PC-3 (cell line): ENCODE data around the gene CMTM1. TPM values are rescaled to one million over a fixed set of nuclear protein-coding genes. Genes with fewer than 3 reads are reported as not detected.

Source experiments
- ATAC-seq: fragments of 200-7000 bp; cut with Tn5 transposase; 2 replicates; pipeline ENCODE4 v1.9.1; 2020; ENCODE audit warnings: mild to moderate bottlenecking, moderate library complexity
- BruUV-seq: library from RNA; stranded (reverse); fragments of 400-500 nt; replicated peaks from 2 replicates; lab custom pipeline; 2021; lab: Mats Ljungman, UMichigan
- CTCF ChIA-PET: fragments of 300-600 bp; sonication (Branson Sonifier 250); formaldehyde crosslinking; loops from one replicate; lab custom pipeline; 2022; ENCODE audit warnings: antibody characterized with exemption; lab: Charles Lee
- POLR2A ChIA-PET: fragments of 300-600 bp; sonication (Branson Sonifier 250); formaldehyde crosslinking; loops from one replicate; lab custom pipeline; 2022; ENCODE audit warnings: antibody characterized with exemption; ENCODE audit not compliant: unreplicated experiment; lab: Charles Lee
- DNase-seq: peaks from one replicate; pipeline ENCODE4 v3.0.0-alpha.2; 2015
- H2AFZ ChIP-seq: fragments of 300-600 bp; sonication (generic); 2 replicates; pipeline ENCODE4 v1.6.0; 2016; ENCODE audit warnings: antibody characterized with exemption, low read length
- H3F3A ChIP-seq: fragments of 300-600 bp; sonication (generic); one replicate; pipeline ENCODE4 v1.6.0; 2017; ENCODE audit warnings: antibody characterized with exemption, low read length, control low read depth, mild to moderate bottlenecking; ENCODE audit not compliant: unreplicated experiment
- H3K27ac ChIP-seq: fragments of 300-600 bp; sonication (generic); 2 replicates; pipeline ENCODE4 v1.5.1; 2016; ENCODE audit warnings: mild to moderate bottlenecking, low read length
- H3K27me3 ChIP-seq: fragments of 300-600 bp; sonication (generic); 2 replicates; pipeline ENCODE4 v1.6.1; 2016; ENCODE audit warnings: low read length, mixed read lengths
- H3K36me3 ChIP-seq: fragments of 300-600 bp; sonication (generic); 2 replicates; pipeline ENCODE4 v1.6.1; 2016; ENCODE audit warnings: low read depth, mixed run types, low read length, mixed read lengths
- H3K4me1 ChIP-seq: fragments of 300-600 bp; sonication (generic); 2 replicates; pipeline ENCODE4 v1.5.1; 2016; ENCODE audit warnings: low read length; ENCODE audit not compliant: insufficient read depth
- H3K4me2 ChIP-seq: fragments of 300-600 bp; sonication (generic); 2 replicates; pipeline ENCODE4 v1.6.0; 2016; ENCODE audit warnings: low read length
- H3K4me3 ChIP-seq: fragments of 300-600 bp; sonication (generic); 2 replicates; pipeline ENCODE4 v1.5.1; 2016; ENCODE audit warnings: mild to moderate bottlenecking, low read length, mixed read lengths
- H3K79me2 ChIP-seq: fragments of 300-600 bp; sonication (generic); 2 replicates; pipeline ENCODE4 v1.6.1; 2017; ENCODE audit warnings: low read length, mixed read lengths
- H3K9ac ChIP-seq: fragments of 300-600 bp; sonication (generic); 2 replicates; pipeline ENCODE4 v1.6.0; 2016; ENCODE audit warnings: mild to moderate bottlenecking, low read length
- H3K9me2 ChIP-seq: fragments of 300-600 bp; sonication (generic); replicated peaks from 2 replicates; pipeline ENCODE4 v1.6.1; 2016; ENCODE audit warnings: mixed run types, low read length, mixed read lengths
- H3K9me3 ChIP-seq: fragments of 300-600 bp; sonication (generic); 2 replicates; pipeline ENCODE4 v1.6.1; 2016; ENCODE audit warnings: low read length, mixed read lengths
- H4K20me1 ChIP-seq: fragments of 300-600 bp; sonication (generic); 2 replicates; pipeline ENCODE4 v1.6.1; 2016; ENCODE audit warnings: low read length, mixed read lengths
- CTCF ChIP-seq: fragments of 300-600 bp; sonication (generic); conservative IDR thresholded peaks from 2 replicates; pipeline ENCODE4 v1.5.1; 2017; ENCODE audit warnings: antibody characterized with exemption, low read depth, mild to moderate bottlenecking, low read length
- EZH2 ChIP-seq: fragments of 300-600 bp; sonication (generic); IDR thresholded peaks from one replicate; pipeline ENCODE4 v1.6.1; 2017; ENCODE audit warnings: antibody characterized with exemption, mild to moderate bottlenecking, low read length; ENCODE audit not compliant: unreplicated experiment
- EZH2phosphoT487 ChIP-seq: fragments of 300-600 bp; sonication (generic); IDR thresholded peaks from 2 replicates; pipeline ENCODE4 v1.6.1; 2018; ENCODE audit warnings: mild to moderate bottlenecking, antibody characterized with exemption, low read length, borderline replicate concordance
- intact Hi-C: fragments of 100-400 bp; cut with micrococcal nuclease; formaldehyde crosslinking; loops from 2 replicates; pipeline ENCODE4 v1.9.0; 2023
- total RNA-seq: library from RNA; depleted of rRNA; stranded (reverse); fragments of >200 nt; gene quantifications from 2 replicates; pipeline ENCODE4 v1.2.3, GENCODE V29; 2014

The CMTM1 gene
- total RNA-seq, 1 experiment from 2014 or later: 1.4 TPM

- Histone ChIP-seq H3K9ac (no peak overlapping the region), H3F3A (no peaks in the 10 kb centered on the region), H2AFZ (no peak overlapping the region), H3K36me3 (no peaks in the 10 kb centered on the region), H3K4me2 (no peak overlapping the region), H4K20me1 (no peaks in the 10 kb centered on the region), H3K9me3 (no peaks in the 10 kb centered on the region), H3K4me3 (no peak overlapping the region), H3K27ac (no peak overlapping the region), H3K4me1 (peaks cover 12% of the 10 kb centered on the region; the same call in 1 of the 2 replicates), H3K9me2 (no peaks in the 10 kb centered on the region), H3K27me3 (no peaks in the 10 kb centered on the region), H3K79me2 (no peaks in the 10 kb centered on the region)
- DNase-seq (no peak), ATAC-seq (no peak)
- ChIA-PET POLR2A (interaction anchor here (0.6 kb wide), 1 partner anchor 35 kb away, joined by 3 read pairs; no protein-coding TSS in a partner anchor), CTCF (no interaction called here)
- TF ChIP-seq EZH2: no peak
- no peak for TF ChIP-seq CTCF
- TF ChIP-seq EZH2phosphoT487: no peak
- no TSS peak for BruUV-seq
- intact Hi-C loops: no loop called here
Measured at GRCh38 chr16:66547101-66547989, 18.9 kb upstream of the CMTM1 start.

GRCh38 chr16:66548068-66548467, 18.2 kb upstream of the CMTM1 start:
- no peak overlapping the region for H2AFZ ChIP-seq
- TF ChIP-seq EZH2phosphoT487 (no peak), CTCF (no peak), EZH2 (no peak)
- peaks cover 18% of the 10 kb centered on the region for H3K4me1 ChIP-seq
- no peak overlapping the region for H3K4me2 ChIP-seq
- no peaks in the 10 kb centered on the region for H4K20me1 ChIP-seq
- no peak overlapping the region for H3K9ac ChIP-seq
- DNase-seq (no peak), ATAC-seq (no peak)
- H3K9me2 ChIP-seq: no peaks in the 10 kb centered on the region
- no peaks in the 10 kb centered on the region for H3K27me3 ChIP-seq
- H3K9me3 ChIP-seq: no peaks in the 10 kb centered on the region
- no peak overlapping the region for H3K27ac ChIP-seq
- no TSS peak for BruUV-seq
- ChIA-PET POLR2A (interaction anchor here (0.6 kb wide), 1 partner anchor 36 kb away, joined by 3 read pairs; no protein-coding TSS in a partner anchor), CTCF (no interaction called here)
- H3K36me3 ChIP-seq: no peaks in the 10 kb centered on the region
- H3K4me3 ChIP-seq: no peak overlapping the region
- intact Hi-C loops: no loop called here
- no peaks in the 10 kb centered on the region for H3F3A ChIP-seq
- H3K79me2 ChIP-seq: peaks cover 6% of the 10 kb centered on the region

GRCh38 chr16:66548868-66549267, 17.4 kb upstream of the CMTM1 start:
- no TSS peak for BruUV-seq
- Histone ChIP-seq H3K27me3 (no peaks in the 10 kb centered on the region), H3K36me3 (no peaks in the 10 kb centered on the region), H3K4me1 (peaks cover 21% of the 10 kb centered on the region), H3K4me2 (peak overlapping the region; percentile 76), H3K79me2 (peaks cover 14% of the 10 kb centered on the region), H4K20me1 (no peaks in the 10 kb centered on the region), H2AFZ (no peak overlapping the region), H3K9me3 (no peaks in the 10 kb centered on the region), H3K4me3 (peak overlapping the region; percentile 70), H3K9me2 (no peaks in the 10 kb centered on the region), H3F3A (no peaks in the 10 kb centered on the region), H3K27ac (no peak overlapping the region), H3K9ac (0 out of 2 replicates have a peak overlapping the region, but pooled peaks have one; percentile 80)
- DNase-seq (no peak), ATAC-seq (no peak)
- TF ChIP-seq EZH2 (no peak), EZH2phosphoT487 (no peak), CTCF (no peak)
- CTCF ChIA-PET: no interaction called here
- intact Hi-C loops: no loop called here
- POLR2A ChIA-PET: no interaction called here
